Keratinocyte (primary cell): ENCODE results near the gene GDPD5. TPM values are rescaled to one million over a fixed set of nuclear protein-coding genes. Genes with fewer than 3 reads are reported as not detected.

Experiments used
- DNase-seq: peaks from one replicate; pipeline ENCODE4 v3.0.0-alpha.2; 2011; ENCODE audit warnings: low read depth, missing footprints, low spot score
- FAIRE-seq: peaks from 2 replicates; lab custom pipeline; 2011; peaks lifted over from hg19 to GRCh38; lab: Jason Lieb, UNC
- H2AFZ ChIP-seq: 2 replicates; pipeline ENCODE4 v1.6.0; 2012; ENCODE audit warnings: low read length, control low read depth, inconsistent platforms; ENCODE audit not compliant: control insufficient read depth
- H3K27ac ChIP-seq: 2 replicates; pipeline ENCODE4 v1.5.1; 2011; ENCODE audit warnings: low read length; ENCODE audit not compliant: control insufficient read depth, insufficient read depth
- H3K27me3 ChIP-seq: 3 replicates; pipeline ENCODE4 v1.6.0; 2011; ENCODE audit warnings: low read length; ENCODE audit not compliant: control insufficient read depth, insufficient read depth; ENCODE audit errors: extremely low read depth
- H3K36me3 ChIP-seq, 2 experiments: 2 replicates in 1 of 2; 3 replicates in 1 of 2; pipeline ENCODE4 v1.5.1; 2011; ENCODE audit warnings: low read length in 2 of 2, mild to moderate bottlenecking in 1 of 2; ENCODE audit not compliant: control insufficient read depth in 2 of 2, insufficient read depth in 2 of 2; ENCODE audit errors: extremely low read depth in 1 of 2
- H3K4me1 ChIP-seq: 3 replicates; pipeline ENCODE4 v1.5.1; 2011; ENCODE audit warnings: low read length; ENCODE audit not compliant: control insufficient read depth, insufficient read depth; ENCODE audit errors: extremely low read depth
- H3K4me2 ChIP-seq: 3 replicates; pipeline ENCODE4 v1.6.0; 2011; ENCODE audit warnings: low read depth, low read length; ENCODE audit not compliant: control insufficient read depth, insufficient read depth; ENCODE audit errors: extremely low read depth
- H3K4me3 ChIP-seq, 3 experiments: fragments of 200-600 bp in 1 of 3; sonication (generic) in 1 of 3; 2 replicates in 2 of 3; 3 replicates in 1 of 3; pipeline ENCODE4 v1.5.1; 2011 to 2016; ENCODE audit warnings: low read length in 3 of 3, mild to moderate bottlenecking in 3 of 3, control low read depth in 2 of 3, inconsistent platforms in 1 of 3, low read depth in 1 of 3, mixed read lengths in 1 of 3, mixed run types in 1 of 3, moderate library complexity in 1 of 3; ENCODE audit not compliant: control insufficient read depth in 2 of 3, insufficient read depth in 2 of 3; ENCODE audit errors: extremely low read depth in 1 of 3
- H3K79me2 ChIP-seq: 2 replicates; pipeline ENCODE4 v1.6.0; 2012; ENCODE audit warnings: low read length; ENCODE audit not compliant: control insufficient read depth, insufficient read depth
- H3K9ac ChIP-seq: 3 replicates; pipeline ENCODE4 v1.6.0; 2011; ENCODE audit warnings: low read length; ENCODE audit not compliant: control insufficient read depth, insufficient read depth; ENCODE audit errors: extremely low read depth
- H3K9me1 ChIP-seq: 3 replicates; pipeline ENCODE4 v1.6.0; 2011; ENCODE audit warnings: low read length; ENCODE audit not compliant: control insufficient read depth, insufficient read depth; ENCODE audit errors: extremely low read depth
- H3K9me3 ChIP-seq: 2 replicates; pipeline ENCODE4 v1.5.1; 2012; ENCODE audit warnings: low read depth, low read length; ENCODE audit not compliant: control insufficient read depth
- H4K20me1 ChIP-seq: 3 replicates; pipeline ENCODE4 v1.6.0; 2011; ENCODE audit warnings: low read length; ENCODE audit not compliant: control insufficient read depth, insufficient read depth; ENCODE audit errors: extremely low read depth
- CTCF ChIP-seq, 3 experiments: IDR thresholded peaks in 1 of 3; conservative IDR thresholded peaks in 1 of 3; optimal IDR thresholded peaks in 1 of 3; 2 replicates in 2 of 3; 3 replicates in 1 of 3; pipeline versions ENCODE3 to v1.5.1; 2011; ENCODE audit warnings: low read length in 3 of 3, mild to moderate bottlenecking in 3 of 3, moderate library complexity in 2 of 3, control low read depth in 1 of 3, inconsistent platforms in 1 of 3; ENCODE audit not compliant: insufficient read depth in 2 of 3; ENCODE audit errors: extremely low read depth in 1 of 3
- EZH2 ChIP-seq: IDR thresholded peaks from one replicate; pipeline ENCODE4 v1.6.1; 2012; ENCODE audit warnings: inconsistent platforms, mild to moderate bottlenecking, low read length, moderate library complexity
- dilution Hi-C: fragments of 300-500 bp; cut with MboI; formaldehyde crosslinking; loops from one replicate; pipeline ENCODE4 v1.7.0; 2020; ENCODE audit warnings: low sequenced_read_pairs; ENCODE audit not compliant: extremely low pct_ligation_motif_present
- polyA plus RNA-seq, 5 experiments: library from polyadenylated mRNA; depleted of rRNA in 3 of 5; stranded (reverse) in 3 of 5; stranded (forward) in 1 of 5; unstranded in 1 of 5; fragments of >200 nt; gene quantifications; 1 replicate in 1 of 5; 2 replicates in 3 of 5; 3 replicates in 1 of 5; pipeline versions ENCODE4 v1.2.1 to v1.2.3, GENCODE V29; 2011 to 2012; ENCODE audit warnings: missing spikeins in 2 of 5, low read depth in 1 of 5, low replicate concordance in 1 of 5

GDPD5 gene
- polyA plus RNA-seq, 1 donor (not counting 4 experiments of a cell fraction or from before 2014, with no cell fraction given) = 2.1 TPM

DNA sequence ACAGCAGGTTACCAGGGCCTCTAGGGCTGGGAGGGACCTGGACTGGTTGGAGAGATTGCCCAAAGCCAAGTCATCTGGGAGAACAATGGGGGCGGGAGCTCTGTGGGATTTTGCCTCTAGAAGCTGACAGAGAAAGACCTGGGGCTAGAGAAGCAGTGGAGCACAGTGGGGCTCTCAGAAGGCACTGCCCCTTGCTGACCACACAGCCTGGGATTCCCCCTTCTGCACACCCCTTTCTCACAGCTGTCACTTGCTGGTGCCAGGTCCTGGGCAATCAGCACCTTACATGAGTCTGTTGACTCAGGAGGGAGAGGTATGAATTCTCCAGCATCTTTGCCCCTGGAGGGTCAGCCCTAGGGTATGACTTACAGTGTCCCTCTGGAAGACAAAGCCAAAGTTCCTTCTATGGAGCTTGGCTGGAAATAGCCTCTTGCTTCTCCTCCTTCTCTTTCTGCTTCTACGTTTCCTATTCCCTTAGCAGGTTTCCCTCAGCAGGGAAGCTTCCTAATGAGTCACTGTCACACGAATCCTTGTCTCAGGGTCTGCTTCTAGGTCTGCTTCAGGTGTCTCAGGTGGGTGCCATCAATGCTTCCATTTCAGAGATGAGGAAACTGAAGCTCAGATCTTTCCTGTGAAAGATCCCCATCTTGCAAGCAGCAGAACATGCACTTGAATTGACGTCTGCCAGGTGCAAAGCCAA, 27.0 kb downstream of the GDPD5 start:
- dilution Hi-C loops = no loop called here
- no peak overlapping the region for H3K9ac ChIP-seq
- no peak overlapping the region for H2AFZ ChIP-seq
- no peak overlapping the region for H3K4me2 ChIP-seq
- H4K20me1 ChIP-seq = no peaks in the 10 kb centered on the region
- H3K9me1 ChIP-seq = no peaks in the 10 kb centered on the region
- H3K9me3 ChIP-seq = no peaks in the 10 kb centered on the region
- H3K4me3 ChIP-seq = no peak overlapping the region
- TF ChIP-seq EZH2 (no peak), CTCF (optimal IDR thresholded peaks at IDR 0.05 in 1 of 3, IDR thresholded peaks at IDR 0.05 in 1 of 3, conservative IDR thresholded peaks at IDR 0.05 in 1 of 3; ENCODE audit: extremely low read depth in 1 of 3, insufficient read depth in 2 of 3, low read length in 3 of 3) (no peak)
- no peaks in the 10 kb centered on the region for H3K79me2 ChIP-seq
- H3K27me3 ChIP-seq = no peaks in the 10 kb centered on the region
- FAIRE-seq (no peak), DNase-seq (no peak)
- H3K4me1 ChIP-seq = peaks cover 28% of the 10 kb centered on the region
- H3K27ac ChIP-seq = no peak overlapping the region
- no peaks in the 10 kb centered on the region for H3K36me3 ChIP-seq

DNA sequence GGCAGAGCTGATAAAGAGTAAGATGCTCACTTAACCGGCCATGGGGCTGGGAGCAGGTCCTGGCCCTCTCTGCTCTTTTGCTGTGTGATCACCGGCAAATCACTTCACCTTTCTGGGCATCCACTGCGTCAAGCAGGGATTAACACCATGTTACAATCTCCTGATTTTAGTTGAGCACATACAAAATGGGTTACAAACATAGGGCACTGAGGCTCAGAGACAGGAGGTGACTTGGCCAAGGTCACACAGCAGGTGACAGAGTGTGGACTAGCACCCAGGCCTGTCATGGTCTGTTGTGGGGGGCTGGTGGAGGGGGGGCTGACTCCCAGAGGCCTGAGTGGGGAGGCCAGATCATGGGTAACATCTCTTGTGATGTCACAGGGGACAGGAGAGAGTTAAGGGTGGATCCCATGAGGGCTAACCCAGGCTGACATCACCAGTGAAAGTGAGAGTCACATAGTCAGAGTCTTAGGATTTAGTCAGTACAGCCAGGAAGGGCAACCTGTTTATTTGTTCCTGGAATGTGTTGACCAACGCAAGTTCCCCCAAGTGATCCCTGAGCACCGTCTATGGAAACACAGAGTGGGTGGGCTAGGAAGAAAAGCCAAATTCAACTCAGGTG, 27.8 kb downstream of the GDPD5 start:
- Histone ChIP-seq H3K27ac (no peak overlapping the region), H3K4me1 (peaks cover 28% of the 10 kb centered on the region), H3K9me1 (no peaks in the 10 kb centered on the region), H3K79me2 (no peaks in the 10 kb centered on the region), H3K4me2 (no peak overlapping the region), H4K20me1 (no peaks in the 10 kb centered on the region), H3K4me3 (no peak overlapping the region), H3K27me3 (no peaks in the 10 kb centered on the region), H3K9ac (no peak overlapping the region), H3K9me3 (no peaks in the 10 kb centered on the region), H3K36me3 (no peaks in the 10 kb centered on the region), H2AFZ (no peak overlapping the region)
- no peak for FAIRE-seq
- DNase-seq = no peak
- dilution Hi-C loops = no loop called here
- TF ChIP-seq EZH2 (no peak), CTCF (optimal IDR thresholded peaks at IDR 0.05 in 1 of 3, IDR thresholded peaks at IDR 0.05 in 1 of 3, conservative IDR thresholded peaks at IDR 0.05 in 1 of 3; ENCODE audit: extremely low read depth in 1 of 3, insufficient read depth in 2 of 3, low read length in 3 of 3) (no peak)
